DMS114 treated with DMSO at 0.1 percent for 48 hours (cell line): ENCODE data around the gene PACS1.
A peak's percentile ranks its signal among the peaks of the same experiment; 100 is the strongest.
"Not testable (repeated sequence)": the region's sequence is repeated elsewhere in the genome, so short reads cannot be mapped to it uniquely, and the experiment has no call there.

Source experiments
- DNase-seq: peaks from one replicate; lab custom pipeline; 2025; ENCODE audit not compliant: unreplicated experiment; lab: John Stamatoyannopoulos, UW

Gene PACS1

GRCh38 chr11:66069715-66070603 is at the start of gene PACS1:
Gene PACS1, plus strand, starts transcription at chr11:66070272. Its CDS starts 215 bp downstream, at chr11:66070487.
- DNase-seq, result peak; percentile 61

DNA sequence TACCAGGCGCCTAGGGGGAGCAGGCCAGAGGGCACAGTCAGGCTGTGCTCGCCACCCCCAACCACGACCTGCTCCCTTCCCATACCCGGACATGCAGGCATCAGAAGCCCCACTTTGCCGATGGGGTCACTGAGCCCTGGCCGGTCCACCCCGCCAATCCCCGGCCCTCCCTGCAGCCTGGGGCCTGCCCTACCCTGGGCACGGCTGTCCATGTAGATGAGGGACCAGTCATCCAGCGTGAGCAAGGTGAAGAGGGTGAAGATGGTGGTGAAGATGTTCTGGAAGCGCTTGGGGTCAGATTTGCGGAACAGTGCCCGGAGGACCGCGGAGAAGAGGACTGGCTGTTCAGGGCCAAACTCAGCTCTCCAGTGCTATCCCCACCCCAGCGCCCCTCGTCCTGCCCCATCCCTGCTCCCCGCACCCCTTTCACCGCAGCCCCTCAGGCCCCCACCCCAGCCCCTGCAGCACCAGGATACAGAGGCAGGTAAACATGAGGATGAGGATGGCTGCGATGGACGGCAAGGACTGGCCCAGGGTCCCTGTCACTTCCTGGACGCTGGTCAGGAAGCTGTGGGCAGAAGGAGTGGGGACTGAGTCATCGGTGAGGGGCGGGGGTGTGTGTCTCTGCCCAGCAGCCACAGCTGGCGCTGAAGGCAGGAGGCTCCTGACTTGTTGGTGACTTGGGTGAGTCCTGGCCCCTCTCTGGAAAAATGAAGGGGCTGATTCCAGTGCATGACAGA is 49.3 kb upstream of the PACS1 start:
- no peak for DNase-seq

GRCh38 chr11:66022401-66023185 is 47.5 kb upstream of the PACS1 start:
- DNase-seq, result peak; percentile 42

- not testable (repeated sequence) for DNase-seq
Measured at GRCh38 chr11:66023186-66023440, 47.0 kb upstream of the PACS1 start.

DNA sequence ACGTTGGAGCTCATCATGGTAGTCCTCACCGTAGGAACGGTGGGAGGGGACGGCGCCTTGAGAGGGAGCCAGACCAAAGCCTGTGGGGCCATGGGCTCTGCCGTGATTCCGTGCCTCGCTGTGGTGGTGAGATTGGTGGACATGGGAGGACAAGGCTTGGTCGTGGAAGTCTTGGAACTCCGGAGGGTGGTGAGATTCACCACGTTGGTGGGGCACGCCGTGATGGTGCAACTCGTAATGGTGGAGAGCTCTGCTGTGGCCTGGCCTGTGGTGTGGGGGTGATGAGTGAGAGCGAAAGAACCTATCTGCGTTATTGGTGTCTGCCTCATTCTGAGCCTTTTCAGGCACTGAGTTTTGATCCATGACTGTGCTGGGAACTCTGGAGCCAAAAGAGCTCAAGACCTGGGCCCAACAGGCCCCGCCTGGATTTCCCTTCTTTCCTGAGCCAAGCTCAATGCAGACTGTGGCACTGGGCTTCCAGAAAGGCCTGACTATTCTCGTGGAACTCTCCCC is 44.0 kb upstream of the PACS1 start, which contains the start of gene CATSPER1:
Gene CATSPER1, minus strand, starts transcription at position 463 of the 513 bp plus-strand sequence. Its CDS starts 100 bp downstream, at position 363.
- no peak for DNase-seq

DNA sequence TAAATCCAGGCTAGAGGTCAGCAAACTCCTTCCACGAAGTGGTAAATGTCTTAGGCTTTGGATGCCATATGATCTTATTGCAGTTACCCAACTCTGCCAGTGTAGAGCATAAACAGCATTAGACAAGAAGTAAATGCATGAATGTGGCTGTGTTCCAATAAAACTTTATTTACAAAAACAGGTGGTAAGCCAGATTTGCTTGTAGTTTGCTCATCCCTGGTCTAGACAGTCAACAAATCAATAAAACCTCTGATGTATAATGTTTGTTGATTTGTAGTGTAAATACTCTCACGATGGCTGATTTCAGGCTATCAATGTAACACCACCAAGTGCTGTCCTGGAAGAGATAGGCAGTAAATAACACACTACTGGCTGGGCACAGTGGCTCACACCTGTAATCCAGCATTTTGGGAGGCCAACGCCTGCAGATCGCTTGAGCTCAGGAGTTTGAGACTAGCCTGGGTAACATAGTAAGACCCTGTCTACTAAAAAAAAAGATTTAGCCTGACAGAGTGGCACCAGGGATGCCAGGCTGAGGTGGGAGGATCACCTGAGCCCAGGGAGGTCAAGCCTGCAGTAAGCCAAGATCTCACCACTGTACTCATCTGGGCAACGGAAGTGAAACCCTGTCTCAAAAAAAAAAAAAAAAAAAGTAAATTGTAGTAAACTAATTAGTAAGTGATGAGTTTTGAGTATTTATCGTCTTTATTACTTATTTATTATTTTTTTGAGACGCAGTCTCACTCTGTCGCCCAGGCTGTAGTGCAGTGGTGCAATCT is 36.9 kb upstream of the PACS1 start:
- DNase-seq, result no peak

DNA sequence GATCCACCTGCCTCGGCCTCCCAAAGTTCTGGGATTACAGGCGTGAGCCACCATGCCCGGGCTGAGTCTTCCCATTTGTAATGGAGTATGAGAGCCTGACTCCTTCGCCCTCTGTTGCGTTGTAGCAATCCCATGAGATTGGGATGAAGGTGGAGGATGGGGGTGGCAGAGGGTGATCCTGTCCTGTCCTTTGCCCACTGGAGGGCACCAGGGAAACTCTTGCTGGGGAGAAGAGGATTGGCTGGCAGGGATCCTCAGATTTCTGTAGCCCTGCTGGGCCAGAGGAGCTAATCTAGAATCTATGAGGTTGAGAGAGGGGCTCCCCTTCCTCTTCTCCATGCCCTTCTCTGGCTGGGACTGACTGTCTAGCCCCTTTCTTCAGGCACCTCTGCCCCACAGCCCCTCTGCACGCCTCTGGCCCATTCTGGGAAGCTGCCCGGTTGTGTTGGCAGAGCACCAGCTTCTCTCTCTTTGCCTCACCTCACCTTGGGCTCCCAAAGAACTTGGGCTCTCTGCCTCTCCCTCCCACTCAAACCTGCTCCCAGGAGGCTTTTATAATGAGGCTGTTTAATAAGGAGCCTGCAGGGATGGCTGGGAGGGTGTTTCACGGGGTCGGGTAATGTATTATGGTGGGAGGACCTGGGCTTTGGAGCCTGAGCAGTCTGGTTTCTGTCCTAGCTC is 34.3 kb upstream of the PACS1 start:
- DNase-seq, result no peak

- no peak for DNase-seq
Measured at GRCh38 chr11:66036334-66036710, 33.8 kb upstream of the PACS1 start.

DNA sequence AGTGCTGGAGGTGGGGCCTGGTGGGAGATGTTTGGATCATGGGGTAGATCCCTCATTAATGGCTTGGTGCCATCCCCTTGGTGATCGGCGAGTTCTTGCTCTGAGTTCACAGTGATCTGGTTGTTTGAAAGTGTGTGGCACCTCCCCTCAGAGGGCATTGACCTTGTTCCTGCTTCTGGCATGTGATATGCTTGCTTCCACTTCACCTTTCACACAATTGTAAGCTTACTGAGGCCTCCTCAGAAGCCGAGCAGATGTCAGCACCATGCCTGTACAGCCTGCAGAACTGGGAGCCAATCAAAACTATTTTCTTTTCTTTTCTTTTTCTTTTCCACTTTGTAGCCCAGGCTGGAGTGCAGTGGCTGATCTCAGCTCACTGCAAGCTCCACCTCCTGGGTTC is 32.7 kb upstream of the PACS1 start:
- no peak for DNase-seq

GRCh38 chr11:66039765-66040164 is 30.3 kb upstream of the PACS1 start:
- DNase-seq, result no peak

DNA sequence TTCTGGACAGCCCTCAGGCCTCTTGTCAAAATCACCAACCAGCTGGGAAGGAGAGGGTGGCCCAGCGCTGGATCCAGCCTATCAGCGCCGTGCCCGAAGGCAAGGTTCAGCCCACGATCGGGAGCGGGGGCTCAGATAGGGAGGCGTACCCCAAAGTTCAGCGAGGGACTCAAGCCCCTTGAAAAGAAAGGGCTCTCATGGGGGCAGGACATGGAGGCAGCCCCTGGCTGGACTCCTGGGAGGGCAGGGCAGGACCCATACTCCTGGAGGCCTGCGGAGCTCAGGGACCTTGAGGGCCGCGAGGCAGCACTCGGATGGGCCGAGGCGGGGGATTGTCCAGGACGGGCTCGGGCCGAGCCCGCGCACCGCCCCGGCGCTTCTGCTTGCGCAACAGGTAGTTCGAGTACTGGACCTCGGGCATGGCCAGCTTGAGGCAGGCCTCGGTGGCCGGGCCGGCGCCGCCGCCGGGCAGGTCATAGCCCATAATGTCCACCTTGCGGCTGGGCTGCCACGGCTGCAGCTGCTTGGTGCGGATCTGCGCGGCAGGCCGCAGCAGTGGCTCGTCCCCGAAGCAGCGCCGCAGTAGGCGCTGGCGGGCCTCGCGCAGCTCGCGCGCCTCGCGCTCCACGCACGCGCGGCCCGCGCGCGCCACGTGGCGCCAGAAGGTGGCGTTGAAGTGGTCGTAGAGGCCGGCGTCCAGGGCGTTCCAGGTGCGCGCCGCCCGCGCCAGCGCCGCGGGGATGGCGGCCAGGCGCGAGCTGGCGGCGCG is 27.7 kb upstream of the PACS1 start:
- DNase-seq, result no peak

DNA sequence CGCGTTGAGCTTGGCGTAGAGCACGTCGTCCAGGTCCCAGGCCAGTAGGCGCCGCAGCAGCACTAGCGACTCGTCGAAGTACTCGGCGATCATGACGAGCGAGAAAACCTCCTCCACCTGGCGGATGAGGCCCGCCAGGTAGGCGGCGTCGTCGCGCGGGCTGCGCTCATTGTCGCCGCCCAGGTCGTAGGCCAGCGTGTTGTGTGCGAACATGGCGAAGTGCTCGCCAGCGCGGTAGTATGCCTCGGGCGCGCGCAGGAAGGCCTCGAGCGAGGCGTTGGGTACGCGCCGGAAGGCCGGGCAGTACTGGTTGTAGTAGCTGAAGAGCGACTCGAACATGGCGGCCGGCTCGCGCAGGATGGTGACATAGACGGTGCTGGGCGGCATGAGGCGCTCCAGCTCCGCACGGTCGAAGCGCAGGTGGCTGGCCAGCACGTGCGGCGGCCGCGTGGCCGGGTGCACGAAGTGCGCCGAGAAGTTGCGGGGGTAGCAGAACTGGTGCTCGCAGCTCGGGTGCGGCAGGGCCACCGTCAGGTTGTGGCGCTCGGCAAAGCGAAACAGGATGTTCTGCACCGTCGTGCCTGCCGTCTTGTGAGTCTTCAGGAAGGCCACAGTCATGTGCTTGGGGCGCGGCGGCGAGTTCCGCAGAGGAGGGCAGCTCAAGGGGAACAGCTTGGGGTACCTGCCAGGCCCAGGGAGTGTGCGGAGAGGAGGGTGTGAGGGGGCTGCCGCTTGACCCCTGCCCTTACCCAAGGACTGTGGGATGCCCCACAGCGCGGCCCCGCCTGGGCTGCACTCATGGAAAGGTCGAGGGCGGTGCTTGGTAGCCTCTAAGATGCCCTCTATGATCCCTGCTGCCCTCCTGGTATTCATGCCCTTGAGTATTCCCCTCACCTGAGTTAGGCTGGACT is 26.8 kb upstream of the PACS1 start:
- no peak for DNase-seq

GRCh38 chr11:66044757-66045156 is 25.3 kb upstream of the PACS1 start:
- DNase-seq, result no peak

GRCh38 chr11:66045177-66045639 is 24.9 kb upstream of the PACS1 start:
- peak; percentile 53 for DNase-seq

DNA sequence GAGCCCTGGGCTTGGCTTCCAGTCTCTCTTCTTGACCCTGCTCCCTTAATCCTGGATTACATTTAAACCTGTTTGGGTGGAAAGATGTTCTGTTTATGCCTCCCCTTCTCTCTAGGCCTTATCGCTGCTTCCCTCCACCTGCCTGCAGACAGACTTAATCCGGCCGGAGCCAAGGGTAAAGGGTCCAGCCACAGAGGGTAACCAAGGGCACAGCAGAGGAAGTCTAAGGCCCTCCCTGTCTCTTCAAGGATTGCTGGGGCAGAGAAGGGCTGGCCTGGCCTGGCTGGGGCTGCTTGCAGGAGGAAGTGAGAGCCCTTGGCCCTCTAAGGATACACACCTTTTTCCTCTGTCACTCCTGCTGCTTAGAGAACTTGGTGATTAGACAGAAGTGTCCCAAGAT is 23.2 kb upstream of the PACS1 start:
- no peak for DNase-seq

GRCh38 chr11:66047541-66048365 is 22.3 kb upstream of the PACS1 start:
- DNase-seq, result no peak
